Measurements from ENCODE around the gene MMS19. TPM values are rescaled to one million over a fixed set of nuclear protein-coding genes. Genes with fewer than 3 reads are reported as not detected.
"Not testable (repeated sequence)": the region's sequence is repeated elsewhere in the genome, so short reads cannot be mapped to it uniquely, and the experiment has no call there.

MMS19 gene
- total RNA-seq, 1 experiment from 2014 or later = 83.3 TPM

DNA sequence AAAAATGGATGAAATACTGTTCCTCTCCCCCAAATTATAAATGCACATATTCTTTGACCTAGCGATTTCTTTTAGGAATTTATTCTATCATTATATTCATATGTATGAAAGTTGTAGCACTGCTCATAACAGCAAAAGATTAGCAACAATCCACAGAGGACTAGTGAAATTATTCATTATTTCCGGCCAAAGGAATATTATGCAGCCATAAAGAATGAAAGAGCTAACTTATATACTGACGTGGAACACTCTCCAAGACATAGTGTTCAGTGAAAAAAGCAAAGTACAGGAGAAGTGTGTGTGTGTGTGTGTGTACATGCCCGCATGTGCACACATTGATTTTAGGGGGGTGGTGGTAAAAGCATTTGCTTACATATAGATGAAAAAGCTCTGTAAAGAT lies 23.3 kb downstream of the MMS19 start:
- H3K36me3 ChIP-seq (ENCODE audit: control insufficient read depth, insufficient read depth, low read length) = peaks cover 48% of the 10 kb centered on the region
- no peak overlapping the region for H3K4me3 ChIP-seq (ENCODE audit: low read depth in 2 of 2, low read length in 2 of 2)
- TF ChIP-seq, protein P1, sequence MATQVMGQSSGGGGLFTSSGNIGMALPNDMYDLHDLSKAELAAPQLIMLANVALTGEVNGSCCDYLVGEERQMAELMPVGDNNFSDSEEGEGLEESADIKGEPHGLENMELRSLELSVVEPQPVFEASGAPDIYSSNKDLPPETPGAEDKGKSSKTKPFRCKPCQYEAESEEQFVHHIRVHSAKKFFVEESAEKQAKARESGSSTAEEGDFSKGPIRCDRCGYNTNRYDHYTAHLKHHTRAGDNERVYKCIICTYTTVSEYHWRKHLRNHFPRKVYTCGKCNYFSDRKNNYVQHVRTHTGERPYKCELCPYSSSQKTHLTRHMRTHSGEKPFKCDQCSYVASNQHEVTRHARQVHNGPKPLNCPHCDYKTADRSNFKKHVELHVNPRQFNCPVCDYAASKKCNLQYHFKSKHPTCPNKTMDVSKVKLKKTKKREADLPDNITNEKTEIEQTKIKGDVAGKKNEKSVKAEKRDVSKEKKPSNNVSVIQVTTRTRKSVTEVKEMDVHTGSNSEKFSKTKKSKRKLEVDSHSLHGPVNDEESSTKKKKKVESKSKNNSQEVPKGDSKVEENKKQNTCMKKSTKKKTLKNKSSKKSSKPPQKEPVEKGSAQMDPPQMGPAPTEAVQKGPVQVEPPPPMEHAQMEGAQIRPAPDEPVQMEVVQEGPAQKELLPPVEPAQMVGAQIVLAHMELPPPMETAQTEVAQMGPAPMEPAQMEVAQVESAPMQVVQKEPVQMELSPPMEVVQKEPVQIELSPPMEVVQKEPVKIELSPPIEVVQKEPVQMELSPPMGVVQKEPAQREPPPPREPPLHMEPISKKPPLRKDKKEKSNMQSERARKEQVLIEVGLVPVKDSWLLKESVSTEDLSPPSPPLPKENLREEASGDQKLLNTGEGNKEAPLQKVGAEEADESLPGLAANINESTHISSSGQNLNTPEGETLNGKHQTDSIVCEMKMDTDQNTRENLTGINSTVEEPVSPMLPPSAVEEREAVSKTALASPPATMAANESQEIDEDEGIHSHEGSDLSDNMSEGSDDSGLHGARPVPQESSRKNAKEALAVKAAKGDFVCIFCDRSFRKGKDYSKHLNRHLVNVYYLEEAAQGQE (IDR thresholded peaks at IDR 0.05; ENCODE audit: insufficient read depth in 1 of 2, low read depth in 2 of 2, low read length in 1 of 2) = no peak
- TF ChIP-seq TCF7L2 (IDR thresholded peaks at IDR 0.05; ENCODE audit: low read depth, low read length) (no peak), POLR2AphosphoS5 (IDR thresholded peaks at IDR 0.05; ENCODE audit: low read depth, low read length) (no peak), SIN3A (IDR thresholded peaks at IDR 0.05; ENCODE audit: borderline replicate concordance, insufficient read depth, low read depth, low read length) (no peak)
- TF ChIP-seq, protein P2, sequence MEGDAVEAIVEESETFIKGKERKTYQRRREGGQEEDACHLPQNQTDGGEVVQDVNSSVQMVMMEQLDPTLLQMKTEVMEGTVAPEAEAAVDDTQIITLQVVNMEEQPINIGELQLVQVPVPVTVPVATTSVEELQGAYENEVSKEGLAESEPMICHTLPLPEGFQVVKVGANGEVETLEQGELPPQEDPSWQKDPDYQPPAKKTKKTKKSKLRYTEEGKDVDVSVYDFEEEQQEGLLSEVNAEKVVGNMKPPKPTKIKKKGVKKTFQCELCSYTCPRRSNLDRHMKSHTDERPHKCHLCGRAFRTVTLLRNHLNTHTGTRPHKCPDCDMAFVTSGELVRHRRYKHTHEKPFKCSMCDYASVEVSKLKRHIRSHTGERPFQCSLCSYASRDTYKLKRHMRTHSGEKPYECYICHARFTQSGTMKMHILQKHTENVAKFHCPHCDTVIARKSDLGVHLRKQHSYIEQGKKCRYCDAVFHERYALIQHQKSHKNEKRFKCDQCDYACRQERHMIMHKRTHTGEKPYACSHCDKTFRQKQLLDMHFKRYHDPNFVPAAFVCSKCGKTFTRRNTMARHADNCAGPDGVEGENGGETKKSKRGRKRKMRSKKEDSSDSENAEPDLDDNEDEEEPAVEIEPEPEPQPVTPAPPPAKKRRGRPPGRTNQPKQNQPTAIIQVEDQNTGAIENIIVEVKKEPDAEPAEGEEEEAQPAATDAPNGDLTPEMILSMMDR (IDR thresholded peaks at IDR 0.05) = no peak
- no peak for DNase-seq (ENCODE audit: low read depth, low spot score)
- ChIA-PET CTCF (no interaction called here), POLR2A (interaction anchor here (0.6 kb wide), 1 partner anchor 289 kb away, joined by 10 read pairs; no protein-coding TSS in a partner anchor)
- ATAC-seq = no peak
- H3K4me1 ChIP-seq (ENCODE audit: control insufficient read depth, insufficient read depth, low read length) = no peaks in the 10 kb centered on the region
- H3K9me3 ChIP-seq (ENCODE audit: control insufficient read depth, insufficient read depth, low read depth, low read length) = no peaks in the 10 kb centered on the region
- intact Hi-C loops (cut with micrococcal nuclease; ENCODE audit: unreplicated experiment) (no loop called here), in situ Hi-C loops (cut with HindIII; ENCODE audit: low pct_unique_long_range_greater_than_20kb, low sequenced_read_pairs) (no loop called here)
- no TSS peak for BruUV-seq (replicated peaks)
- no peak overlapping the region for H3K27ac ChIP-seq (ENCODE audit: low read length)
- H3K27me3 ChIP-seq (ENCODE audit: control insufficient read depth, insufficient read depth, low read length) = no peaks in the 10 kb centered on the region

DNA sequence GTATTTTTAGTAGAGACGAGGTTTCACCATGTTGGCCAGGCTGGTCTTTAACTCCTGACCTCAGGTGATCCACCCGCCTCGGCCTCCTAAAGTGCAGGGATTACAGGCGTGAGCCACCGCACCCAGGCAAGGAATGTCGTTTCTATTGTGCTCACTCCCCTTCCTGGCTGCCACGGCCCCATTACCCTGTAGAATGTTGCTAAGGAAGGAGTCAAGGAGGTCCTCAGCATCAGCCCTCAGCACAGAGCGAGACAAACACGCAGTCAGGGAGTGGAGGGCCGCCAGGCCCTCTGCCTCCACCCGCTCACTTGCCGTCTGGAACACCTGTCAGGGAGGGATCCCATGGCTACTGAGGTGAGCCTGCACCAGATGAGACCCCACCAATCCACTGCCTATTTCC lies 29.4 kb downstream of the MMS19 start:
- ATAC-seq; intact Hi-C loops (cut with micrococcal nuclease; ENCODE audit: unreplicated experiment); H3K4me1 ChIP-seq (ENCODE audit: control insufficient read depth, insufficient read depth, low read length); CTCF ChIA-PET; DNase-seq (ENCODE audit: low read depth, low spot score); in situ Hi-C loops (cut with HindIII; ENCODE audit: low pct_unique_long_range_greater_than_20kb, low sequenced_read_pairs); H3K4me3 ChIP-seq (ENCODE audit: low read depth in 2 of 2, low read length in 2 of 2); POLR2A ChIA-PET; H3K27me3 ChIP-seq (ENCODE audit: control insufficient read depth, insufficient read depth, low read length); BruUV-seq (replicated peaks); H3K9me3 ChIP-seq (ENCODE audit: control insufficient read depth, insufficient read depth, low read depth, low read length); H3K27ac ChIP-seq (ENCODE audit: low read length): not testable (repeated sequence)
- peaks cover 11% of the 10 kb centered on the region for H3K36me3 ChIP-seq (ENCODE audit: control insufficient read depth, insufficient read depth, low read length)

DNA sequence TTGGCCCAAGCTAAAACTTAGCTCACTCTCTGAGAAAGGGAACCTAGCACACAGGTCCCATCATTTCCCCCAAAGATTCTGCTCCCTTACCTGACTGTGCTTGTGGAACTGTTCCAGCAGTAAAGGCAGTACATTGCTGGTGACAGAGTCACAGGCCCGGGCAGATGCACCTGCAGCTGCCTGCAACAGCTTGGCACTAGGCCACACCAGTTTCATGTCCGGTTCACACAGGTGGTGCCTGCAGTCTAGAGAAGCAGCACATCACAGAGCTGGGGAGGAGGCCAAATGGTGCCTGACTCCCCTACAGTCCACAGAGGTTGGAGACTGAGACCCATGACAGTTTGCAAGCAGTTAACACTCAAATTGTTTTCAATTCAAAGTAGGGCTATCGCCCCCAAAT lies 30.1 kb downstream of the MMS19 start:
- no peaks in the 10 kb centered on the region for H3K27me3 ChIP-seq (ENCODE audit: control insufficient read depth, insufficient read depth, low read length)
- ATAC-seq (no peak), DNase-seq (ENCODE audit: low read depth, low spot score) (no peak)
- intact Hi-C loops (cut with micrococcal nuclease; ENCODE audit: unreplicated experiment) (no loop called here), in situ Hi-C loops (cut with HindIII; ENCODE audit: low pct_unique_long_range_greater_than_20kb, low sequenced_read_pairs) (no loop called here)
- ChIA-PET POLR2A (no interaction called here), CTCF (interaction anchor here (1.1 to 2.1 kb wide), 2 partner anchors 84 to 86 kb away, joined by 3 to 5 read pairs; no protein-coding TSS in a partner anchor)
- H3K9me3 ChIP-seq (ENCODE audit: control insufficient read depth, insufficient read depth, low read depth, low read length) = no peaks in the 10 kb centered on the region
- no peak overlapping the region for H3K27ac ChIP-seq (ENCODE audit: low read length)
- no peaks in the 10 kb centered on the region for H3K4me1 ChIP-seq (ENCODE audit: control insufficient read depth, insufficient read depth, low read length)
- BruUV-seq (replicated peaks) = no TSS peak
- H3K4me3 ChIP-seq (ENCODE audit: low read depth in 2 of 2, low read length in 2 of 2) = no peak overlapping the region
- H3K36me3 ChIP-seq (ENCODE audit: control insufficient read depth, insufficient read depth, low read length) = peaks cover 5% of the 10 kb centered on the region
- TF ChIP-seq, protein P1 (IDR thresholded peaks at IDR 0.05; ENCODE audit: insufficient read depth in 1 of 2, low read depth in 2 of 2, low read length in 1 of 2) = no peak
- no peak for TF ChIP-seq POLR2AphosphoS5 (IDR thresholded peaks at IDR 0.05; ENCODE audit: low read depth, low read length)
- TF ChIP-seq TCF7L2 (IDR thresholded peaks at IDR 0.05; ENCODE audit: low read depth, low read length) = no peak
- TF ChIP-seq, protein P2 (IDR thresholded peaks at IDR 0.05) = no peak
- TF ChIP-seq SIN3A (IDR thresholded peaks at IDR 0.05; ENCODE audit: borderline replicate concordance, insufficient read depth, low read depth, low read length) = no peak

Data from Panc1 (cell line).